DOHH2 (cell line): Measurements from ENCODE around the gene PLA2G6.

Experiments used
- EZH2phosphoT487 ChIP-seq: fragments of 200-600 bp; sonication (generic); IDR thresholded peaks from 2 replicates; pipeline ENCODE4 v1.6.1; 2017; ENCODE audit warnings: borderline replicate concordance, mild to moderate bottlenecking, antibody characterized with exemption, low read length, moderate library complexity, mixed read lengths
- TF ChIP-seq, protein P1 (sequence below): fragments of 200-600 bp; sonication (generic); IDR thresholded peaks from one replicate; pipeline ENCODE4 v1.5.1; 2014; ENCODE audit warnings: antibody characterized with exemption, mild to moderate bottlenecking, low read depth, low read length; ENCODE audit not compliant: poor library complexity, severe bottlenecking

DNA sequence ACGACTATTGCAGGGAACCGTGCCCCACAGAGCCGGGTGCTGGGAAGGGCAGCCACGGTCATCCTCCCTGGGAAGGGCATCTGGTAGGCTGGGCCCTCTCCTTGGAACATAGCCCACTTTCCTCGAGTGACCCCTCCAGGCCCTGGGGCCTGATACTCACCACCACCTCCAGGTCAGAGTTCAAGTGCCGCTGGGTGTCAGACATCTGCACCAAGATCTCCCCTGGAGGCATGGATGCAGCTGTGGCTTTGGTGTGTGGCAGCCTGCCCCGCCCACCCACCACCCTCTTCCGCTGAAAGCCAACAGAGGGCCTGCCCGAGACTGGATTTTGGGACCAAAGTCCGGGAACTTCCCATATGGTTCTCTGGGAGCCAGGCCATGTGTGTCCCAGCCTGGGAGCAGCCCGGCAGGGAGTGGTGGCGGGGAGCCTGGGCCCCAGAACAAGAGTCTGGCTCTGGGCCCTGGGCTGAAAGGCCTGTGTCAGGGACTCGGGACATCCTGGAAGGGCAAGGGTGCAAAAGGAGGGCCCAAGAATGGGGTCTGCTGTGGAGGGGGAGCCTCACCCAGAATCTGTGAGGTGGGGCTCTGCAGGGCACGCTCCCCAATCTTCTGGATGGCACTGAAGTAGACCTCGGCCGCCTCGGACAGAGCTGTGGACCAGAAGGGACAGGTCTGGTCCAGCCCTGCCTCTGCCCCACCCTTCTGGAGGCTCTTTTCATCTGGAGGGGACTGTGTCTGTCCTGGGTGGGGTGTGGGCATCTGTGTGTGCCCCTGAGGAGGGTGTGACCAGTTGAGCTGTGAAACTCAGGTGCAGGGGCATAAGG is 73.7 kb downstream of the PLA2G6 start:
- TF ChIP-seq, protein P1, sequence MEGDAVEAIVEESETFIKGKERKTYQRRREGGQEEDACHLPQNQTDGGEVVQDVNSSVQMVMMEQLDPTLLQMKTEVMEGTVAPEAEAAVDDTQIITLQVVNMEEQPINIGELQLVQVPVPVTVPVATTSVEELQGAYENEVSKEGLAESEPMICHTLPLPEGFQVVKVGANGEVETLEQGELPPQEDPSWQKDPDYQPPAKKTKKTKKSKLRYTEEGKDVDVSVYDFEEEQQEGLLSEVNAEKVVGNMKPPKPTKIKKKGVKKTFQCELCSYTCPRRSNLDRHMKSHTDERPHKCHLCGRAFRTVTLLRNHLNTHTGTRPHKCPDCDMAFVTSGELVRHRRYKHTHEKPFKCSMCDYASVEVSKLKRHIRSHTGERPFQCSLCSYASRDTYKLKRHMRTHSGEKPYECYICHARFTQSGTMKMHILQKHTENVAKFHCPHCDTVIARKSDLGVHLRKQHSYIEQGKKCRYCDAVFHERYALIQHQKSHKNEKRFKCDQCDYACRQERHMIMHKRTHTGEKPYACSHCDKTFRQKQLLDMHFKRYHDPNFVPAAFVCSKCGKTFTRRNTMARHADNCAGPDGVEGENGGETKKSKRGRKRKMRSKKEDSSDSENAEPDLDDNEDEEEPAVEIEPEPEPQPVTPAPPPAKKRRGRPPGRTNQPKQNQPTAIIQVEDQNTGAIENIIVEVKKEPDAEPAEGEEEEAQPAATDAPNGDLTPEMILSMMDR, result no peak
- TF ChIP-seq EZH2phosphoT487, result no peak
